HCT116 (cell line): ENCODE data around the gene PCDH15. TPM values are rescaled to one million over a fixed set of nuclear protein-coding genes. Genes with fewer than 3 reads are reported as not detected.

ENCODE experiments used
- ATAC-seq: fragments of 200-7000 bp; cut with Tn5 transposase; 2 replicates; pipeline ENCODE4 v1.9.1; 2020; ENCODE audit warnings: mild to moderate bottlenecking, moderate library complexity
- BruUV-seq: library from RNA; stranded (reverse); fragments of 400-500 nt; replicated peaks from 2 replicates; lab custom pipeline; 2021; lab: Mats Ljungman, UMichigan
- CTCF ChIA-PET: fragments of 300-600 bp; sonication (Branson Sonifier 250); formaldehyde crosslinking; loops from one replicate; lab custom pipeline; 2021; ENCODE audit warnings: antibody characterized with exemption; lab: Charles Lee
- POLR2A ChIA-PET: fragments of 300-600, 350-600 bp; sonication (Branson Sonifier 250); formaldehyde crosslinking; loops from one replicate; lab custom pipeline; 2021; ENCODE audit warnings: antibody characterized with exemption; lab: Charles Lee
- RAD21 ChIA-PET, 2 experiments: fragments of 300-600 bp; sonication (Branson Sonifier 250); formaldehyde crosslinking; loops; one replicate each; lab custom pipeline; 2023; ENCODE audit warnings: low total read pairs in 2 of 2; ENCODE audit not compliant: uncharacterized antibody in 2 of 2, unreplicated experiment in 2 of 2, low non-redundant PET in 1 of 2; lab: Charles Lee
- DNase-seq: peaks from one replicate; pipeline ENCODE4 v3.0.0-alpha.2; 2010; ENCODE audit warnings: low read depth, low spot score
- H2AFZ ChIP-seq: fragments of 200-600 bp; shearing (Covaris generic), sonication (generic); 2 replicates; pipeline ENCODE4 v1.6.1; 2017; ENCODE audit warnings: low read depth, mixed run types, mixed read lengths, antibody characterized with exemption, low read length; ENCODE audit not compliant: poor library complexity, severe bottlenecking
- H3K27ac ChIP-seq: 2 replicates; pipeline ENCODE4 v1.5.1; 2012; ENCODE audit warnings: low read depth, low read length
- H3K27me3 ChIP-seq: fragments of 200-600 bp; sonication (generic); 2 replicates; pipeline ENCODE4 v1.6.1; 2016; ENCODE audit warnings: mixed run types, low read length, mixed read lengths; ENCODE audit not compliant: insufficient read depth
- H3K36me3 ChIP-seq, 2 experiments: fragments of 200-500 bp in 1 of 2; fragments of 200-600 bp in 1 of 2; sonication (Bioruptor generic) in 1 of 2; sonication (generic) in 1 of 2; 2 replicates each; pipeline versions ENCODE4 v1.5.1 to v1.6.1; 2014 to 2016; ENCODE audit warnings: low read length in 2 of 2, inconsistent platforms in 1 of 2, mixed read lengths in 1 of 2, mixed run types in 1 of 2; ENCODE audit not compliant: insufficient read depth in 2 of 2, control insufficient read depth in 1 of 2
- H3K4me1 ChIP-seq, 2 experiments: fragments of 200-600 bp in 1 of 2; sonication (generic) in 1 of 2; 2 replicates each; pipeline versions ENCODE4 v1.5.1 to v1.6.1; 2012 to 2017; ENCODE audit warnings: low read length in 2 of 2, inconsistent platforms in 1 of 2, mild to moderate bottlenecking in 1 of 2, mixed read lengths in 1 of 2, mixed run types in 1 of 2, moderate library complexity in 1 of 2; ENCODE audit not compliant: insufficient read depth in 2 of 2, control insufficient read depth in 1 of 2
- H3K4me2 ChIP-seq: fragments of 200-600 bp; sonication (generic); 2 replicates; pipeline ENCODE4 v1.6.1; 2017; ENCODE audit warnings: mixed run types, low read length, mixed read lengths
- H3K4me3 ChIP-seq, 2 experiments: fragments of 200-600 bp in 1 of 2; sonication (generic) in 1 of 2; replicated peaks in 1 of 2; 2 replicates each; pipeline ENCODE4 v1.5.1; 2011 to 2016; ENCODE audit warnings: low read length in 2 of 2, control low read depth in 1 of 2, low read depth in 1 of 2, mild to moderate bottlenecking in 1 of 2, mixed read lengths in 1 of 2, mixed run types in 1 of 2
- H3K79me2 ChIP-seq: fragments of 200-600 bp; sonication (generic); 2 replicates; pipeline ENCODE4 v1.6.1; 2017; ENCODE audit warnings: mild to moderate bottlenecking, mixed run types, low read length, moderate library complexity, mixed read lengths; ENCODE audit not compliant: insufficient read depth
- H3K9ac ChIP-seq: fragments of 200-600 bp; sonication (generic); 2 replicates; pipeline ENCODE4 v1.6.1; 2016; ENCODE audit warnings: low read length, mixed read lengths
- H3K9me2 ChIP-seq: fragments of 200-600 bp; sonication (generic), shearing (Covaris generic); 2 replicates; pipeline ENCODE4 v1.6.1; 2017; ENCODE audit warnings: mixed run types, mild to moderate bottlenecking, moderate library complexity; ENCODE audit not compliant: insufficient read depth
- H3K9me3 ChIP-seq, 2 experiments: fragments of 200-500 bp in 1 of 2; fragments of 200-600 bp in 1 of 2; sonication (Bioruptor generic) in 1 of 2; sonication (generic) in 1 of 2; 2 replicates each; pipeline ENCODE4 v1.6.1; 2014 to 2017; ENCODE audit warnings: low read length in 2 of 2, mixed read lengths in 2 of 2, inconsistent platforms in 1 of 2, low read depth in 1 of 2, mild to moderate bottlenecking in 1 of 2, mixed run types in 1 of 2, moderate library complexity in 1 of 2; ENCODE audit not compliant: control insufficient read depth in 1 of 2, insufficient read depth in 1 of 2
- H4K20me1 ChIP-seq: fragments of 200-600 bp; sonication (generic), shearing (Covaris generic); 2 replicates; pipeline ENCODE4 v1.6.1; 2017; ENCODE audit warnings: mixed run types, mild to moderate bottlenecking, moderate library complexity; ENCODE audit not compliant: insufficient read depth
- CTCF ChIP-seq, 3 experiments: fragments of 200-600 bp in 1 of 3; sonication (generic) in 1 of 3; IDR thresholded peaks in 2 of 3; conservative IDR thresholded peaks in 1 of 3; 2 replicates each; pipeline ENCODE4 v1.5.1; 2012 to 2017; ENCODE audit warnings: low read depth in 2 of 3, low read length in 2 of 3, antibody characterized with exemption in 1 of 3, borderline replicate concordance in 1 of 3, control low read depth in 1 of 3, mild to moderate bottlenecking in 1 of 3, mixed read lengths in 1 of 3, mixed run types in 1 of 3, moderate library complexity in 1 of 3; ENCODE audit not compliant: insufficient read depth in 1 of 3
- MAX ChIP-seq: IDR thresholded peaks from 2 replicates; pipeline ENCODE4 v1.6.1; 2012
- POLR2AphosphoS5 ChIP-seq: IDR thresholded peaks from 2 replicates; pipeline ENCODE4 v1.6.1; 2011; ENCODE audit warnings: mild to moderate bottlenecking, low read depth, low read length, moderate library complexity
- REST ChIP-seq: IDR thresholded peaks from 2 replicates; pipeline ENCODE4 v1.6.1; 2012; ENCODE audit warnings: low read depth
- SIN3A ChIP-seq: IDR thresholded peaks from 2 replicates; pipeline ENCODE4 v1.6.1; 2012; ENCODE audit warnings: low read depth
- SRF ChIP-seq: IDR thresholded peaks from 2 replicates; pipeline ENCODE4 v1.6.1; 2012; ENCODE audit warnings: low read depth
- intact Hi-C: fragments of 100-400 bp; cut with micrococcal nuclease; formaldehyde crosslinking; loops from 2 replicates; pipeline ENCODE4 v1.10.0; 2022
- total RNA-seq: library from RNA; stranded (reverse); gene quantifications from one replicate; pipeline ENCODE4 v1.2.1, GENCODE V29; 2021; ENCODE audit not compliant: unreplicated experiment

Gene PCDH15
- total RNA-seq, 1 experiment from 2014 or later: not detected

- ChIA-PET RAD21 (no interaction called here), POLR2A (no interaction called here), CTCF (no interaction called here)
- intact Hi-C loops: no loop called here
- Histone ChIP-seq H3K79me2 (no peaks in the 10 kb centered on the region), H2AFZ (no peak overlapping the region), H3K4me3 (no peak overlapping the region), H3K9ac (no peak overlapping the region), H3K4me1 (no peaks in the 10 kb centered on the region), H3K36me3 (no peaks in the 10 kb centered on the region), H3K27ac (no peak overlapping the region), H3K27me3 (no peaks in the 10 kb centered on the region), H4K20me1 (no peaks in the 10 kb centered on the region; the same call in 1 of the 2 replicates), H3K9me2 (no peaks in the 10 kb centered on the region), H3K9me3 (peaks cover 19 to 21% of the 10 kb centered on the region in 2 experiments; a peak in 3 of 4 replicates), H3K4me2 (no peak overlapping the region)
- no peak for DNase-seq
- TF ChIP-seq REST: no peak
- no peak for TF ChIP-seq MAX
- no peak for TF ChIP-seq SRF
- no peak for TF ChIP-seq POLR2AphosphoS5
- TF ChIP-seq SIN3A: no peak
- no peak for TF ChIP-seq CTCF (IDR thresholded peaks at IDR 0.05 in 2 of 3, conservative IDR thresholded peaks at IDR 0.05 in 1 of 3; ENCODE audit: borderline replicate concordance in 1 of 3, insufficient read depth in 1 of 3, low read depth in 2 of 3, low read length in 2 of 3)
- BruUV-seq: no TSS peak
- ATAC-seq: no peak
Observed at GRCh38 chr10:54063514-54063913, 737.5 kb downstream of the PCDH15 start.
